DLD1 (cell line): ENCODE data around the gene MEX3B.
"Not testable (repeated sequence)": the region's sequence is repeated elsewhere in the genome, so short reads cannot be mapped to it uniquely, and the experiment has no call there.

Experiments used
- in situ Hi-C: cut with HindIII; loops from 2 replicates; pipeline ENCODE4 v1.10.0; 2017; ENCODE audit warnings: low sequenced_read_pairs

MEX3B gene

DNA sequence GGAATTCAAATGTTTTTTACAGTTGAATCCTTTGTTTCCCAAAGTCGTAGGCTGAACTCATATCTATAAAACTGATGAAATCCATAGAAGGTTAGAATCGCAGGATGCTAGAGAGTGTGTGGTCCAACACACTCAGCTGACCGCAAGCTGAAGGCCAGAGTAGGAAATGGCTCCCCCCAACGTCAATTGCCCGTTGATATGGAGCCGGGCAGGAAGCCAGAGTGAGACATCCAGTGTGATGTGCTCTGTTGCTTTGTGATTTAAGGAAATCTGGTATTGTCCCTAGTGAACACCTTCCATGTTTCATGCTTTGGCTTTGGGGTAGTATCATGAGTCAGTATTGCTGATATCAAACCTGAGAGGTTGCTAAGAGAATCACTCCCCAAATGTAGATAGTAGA lies 5.8 kb upstream of the MEX3B start:
- in situ Hi-C loops = no loop called here

DNA sequence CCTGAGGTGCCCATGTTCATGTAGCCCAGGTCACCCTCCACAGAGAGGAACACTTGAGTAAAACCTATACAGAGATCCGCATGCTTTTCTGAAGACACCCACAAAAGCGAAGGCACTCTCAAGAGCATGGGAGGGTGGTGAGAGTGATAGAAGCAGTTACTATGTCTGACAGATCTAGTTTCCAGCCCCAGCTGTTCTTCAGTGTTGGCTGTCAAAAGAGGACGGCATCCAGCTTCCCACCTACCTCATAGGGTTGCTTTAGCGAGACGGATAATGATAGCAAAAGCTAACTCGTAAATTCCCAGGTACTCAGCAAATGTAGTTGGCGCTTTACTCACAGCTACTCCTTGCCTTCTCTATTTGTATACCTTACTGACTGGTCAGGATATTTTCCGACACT lies 3.0 kb upstream of the MEX3B start:
- in situ Hi-C loops = no loop called here

DNA sequence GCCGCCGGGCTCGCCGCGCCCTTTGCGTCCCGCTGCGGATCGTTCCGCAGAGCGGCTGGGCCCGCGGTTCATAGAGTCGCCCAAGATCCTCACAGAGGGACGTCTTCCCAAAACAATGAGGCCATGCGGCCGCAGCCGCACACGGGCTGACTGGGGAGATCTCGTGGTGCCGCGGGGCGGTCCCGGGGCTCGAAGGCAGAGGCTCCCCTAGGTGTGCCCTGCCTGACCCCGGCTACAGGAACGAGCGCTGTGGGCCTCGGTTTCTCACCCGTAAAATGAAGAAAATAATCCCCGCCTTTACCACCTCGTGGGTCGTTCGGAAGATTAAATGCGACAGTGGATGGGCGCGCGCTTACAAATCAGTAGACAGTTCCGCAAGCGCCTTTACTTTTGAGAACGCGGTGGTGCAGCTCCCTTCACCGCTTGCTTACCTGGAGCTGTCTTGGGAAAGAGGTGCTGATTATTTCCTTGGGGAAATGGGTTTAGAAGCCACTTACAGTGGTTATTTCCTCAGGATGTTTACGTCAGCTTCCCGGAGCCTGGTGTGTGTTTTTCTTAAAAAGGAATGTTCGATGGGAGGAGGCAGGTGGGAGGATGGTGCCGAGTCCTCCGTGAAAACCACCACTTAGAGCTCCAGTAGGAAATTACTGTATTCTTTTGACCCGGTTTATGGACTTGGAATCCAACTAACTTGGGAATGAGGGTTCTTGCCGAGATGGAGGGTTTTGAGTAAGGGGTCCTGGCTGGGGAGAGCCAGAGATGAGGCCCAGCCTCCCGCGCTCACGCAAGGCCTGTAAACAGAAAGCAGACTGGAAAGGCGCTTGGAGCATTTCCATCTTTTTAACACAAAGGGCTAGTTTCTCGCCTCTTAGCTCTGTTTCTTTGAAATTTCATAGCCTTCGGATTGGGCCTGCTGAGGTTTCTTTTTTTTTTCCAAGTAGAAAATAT lies 1.9 kb upstream of the MEX3B start:
- in situ Hi-C loops = no loop called here

DNA sequence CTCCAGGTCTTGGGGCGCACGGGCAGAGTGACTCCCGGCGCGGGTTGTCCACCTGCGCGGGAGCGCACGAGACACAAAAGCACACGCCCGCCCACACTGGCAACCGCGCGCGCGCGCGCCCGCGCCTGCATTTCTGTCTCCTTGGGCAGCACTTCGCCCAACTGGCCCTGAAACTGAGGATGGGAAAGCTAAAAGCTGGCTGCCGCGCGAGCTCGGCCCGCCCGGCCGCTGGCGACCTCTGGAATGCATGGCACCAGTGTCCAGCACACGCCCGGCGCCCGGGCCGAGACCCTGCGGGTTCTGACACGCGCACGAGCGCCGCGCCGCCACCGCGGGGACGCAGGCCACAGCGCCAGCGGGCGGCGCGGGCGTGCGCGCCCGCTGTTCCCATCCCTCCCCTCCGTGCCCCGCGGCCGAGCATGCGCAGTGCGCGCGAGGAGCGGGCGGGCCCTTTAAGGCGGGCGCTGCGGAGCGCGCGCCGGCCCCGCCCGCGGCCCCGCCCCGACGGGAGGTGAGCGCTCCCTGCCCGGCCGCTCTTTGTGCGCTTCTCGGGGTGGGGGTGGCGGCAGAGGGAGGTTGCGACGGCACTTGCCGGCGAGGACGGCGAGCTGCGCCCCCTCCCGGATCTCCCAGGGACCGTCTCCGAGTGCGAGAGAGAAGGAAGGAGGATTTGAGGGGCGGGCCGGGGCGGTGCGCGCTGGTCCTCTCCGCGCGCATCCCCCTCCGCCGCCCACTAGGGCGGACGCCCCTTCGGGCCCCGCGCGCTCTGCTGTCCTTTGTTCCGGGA lies 1.0 kb upstream of the MEX3B start:
- in situ Hi-C loops = no loop called here

DNA sequence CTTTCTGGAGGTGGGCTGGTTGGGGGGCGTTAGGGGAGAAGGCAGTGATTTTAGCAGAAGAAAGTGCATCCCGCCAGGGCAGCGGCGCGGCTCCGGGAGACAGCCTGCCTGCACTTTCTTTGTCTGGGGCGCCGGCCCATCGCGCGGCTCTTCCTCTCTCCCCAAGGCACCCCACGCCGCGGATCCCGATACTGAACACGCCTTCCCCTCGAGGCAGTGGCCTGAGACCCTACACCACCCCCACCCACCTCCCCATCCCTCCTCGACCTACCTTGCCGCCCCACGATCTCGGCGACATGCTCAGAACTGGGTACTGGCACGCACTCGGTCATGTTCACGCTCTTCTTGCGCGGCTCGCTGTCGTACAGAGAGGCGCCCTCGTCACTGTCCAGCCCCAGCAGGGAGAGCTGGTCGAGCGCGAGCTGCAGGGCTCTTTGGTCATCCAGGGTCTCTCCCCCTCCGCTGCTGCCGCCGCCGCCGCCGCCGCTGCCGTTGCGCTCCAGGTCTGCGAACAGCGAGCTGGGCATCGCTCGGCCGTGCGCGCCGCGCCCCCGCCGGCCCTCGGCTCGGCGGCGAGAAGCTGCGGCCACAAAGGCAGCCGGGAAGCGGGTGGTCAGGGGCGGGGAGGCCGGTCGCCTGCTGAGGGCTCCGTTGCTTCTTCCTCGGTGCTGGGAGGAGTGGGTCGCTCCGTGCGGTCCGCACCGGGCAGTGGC lies 483 bp downstream of the MEX3B start:
- in situ Hi-C loops = no loop called here

DNA sequence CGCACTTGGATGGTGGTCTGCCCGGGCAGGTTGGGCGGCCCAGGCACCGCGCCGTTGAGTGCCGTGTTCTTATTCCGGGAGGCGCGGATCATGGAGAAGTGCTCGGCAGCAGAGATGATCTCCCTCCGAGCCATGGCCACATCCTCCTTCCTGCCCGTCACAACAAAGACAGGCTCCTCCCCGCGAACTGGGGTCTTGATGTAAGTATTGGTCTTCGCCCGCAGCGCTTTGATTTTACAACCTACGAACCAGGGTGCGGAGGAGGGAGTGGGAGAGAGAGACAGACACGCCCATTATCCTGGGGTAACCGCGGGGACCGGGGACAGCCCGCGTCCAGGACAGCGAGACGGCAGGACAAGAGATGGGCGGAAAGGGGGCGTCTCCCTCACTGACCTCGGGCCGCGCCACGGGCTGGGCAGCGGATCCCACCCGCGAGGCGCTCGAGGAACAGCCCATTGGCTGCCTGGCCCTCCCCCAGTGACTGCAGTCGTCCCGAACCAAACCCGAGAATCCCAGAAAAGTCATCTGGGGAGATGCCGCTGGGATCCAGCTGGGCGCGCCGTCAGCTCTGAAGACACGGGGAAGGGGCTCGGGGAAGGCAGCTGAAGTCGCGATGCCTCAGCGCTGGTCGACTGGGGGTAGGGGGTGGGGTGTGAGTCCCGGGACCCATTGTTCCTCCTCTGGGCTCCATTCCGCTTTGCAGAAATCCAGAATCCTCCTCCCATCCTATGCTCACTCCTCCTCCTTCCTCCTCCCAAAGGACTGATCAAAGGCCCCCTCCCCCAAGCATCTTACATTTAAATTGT lies 1.2 kb downstream of the MEX3B start:
- in situ Hi-C loops = no loop called here

DNA sequence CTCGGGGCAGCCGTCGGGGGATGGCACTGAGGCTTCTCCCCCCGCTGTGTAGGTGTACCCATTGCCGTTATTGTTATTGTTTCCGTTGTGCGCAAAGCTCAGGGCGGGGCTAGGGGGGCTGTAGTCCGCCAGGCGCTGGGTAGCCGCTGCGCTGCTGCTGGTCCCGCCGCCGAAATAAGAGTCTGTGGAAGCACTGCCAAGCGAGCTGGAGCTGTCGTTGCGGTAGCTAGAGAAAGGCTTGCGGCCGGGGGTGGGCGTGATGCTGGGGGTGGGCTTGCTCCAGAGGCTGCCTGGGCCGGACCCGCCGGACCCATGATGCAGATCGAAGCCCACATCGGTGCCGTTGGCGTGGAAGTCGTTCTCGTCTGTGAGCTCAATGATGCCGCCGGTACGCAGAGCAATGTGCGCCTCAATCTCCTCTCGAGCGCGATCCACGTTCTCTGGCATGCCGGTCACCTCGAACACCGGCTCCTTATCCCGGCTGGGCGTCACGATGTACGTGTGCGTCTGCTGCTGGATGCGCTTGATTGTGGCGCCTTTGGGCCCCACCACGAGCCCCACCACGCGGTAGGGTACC lies 1.9 kb downstream of the MEX3B start:
- in situ Hi-C loops = no loop called here

DNA sequence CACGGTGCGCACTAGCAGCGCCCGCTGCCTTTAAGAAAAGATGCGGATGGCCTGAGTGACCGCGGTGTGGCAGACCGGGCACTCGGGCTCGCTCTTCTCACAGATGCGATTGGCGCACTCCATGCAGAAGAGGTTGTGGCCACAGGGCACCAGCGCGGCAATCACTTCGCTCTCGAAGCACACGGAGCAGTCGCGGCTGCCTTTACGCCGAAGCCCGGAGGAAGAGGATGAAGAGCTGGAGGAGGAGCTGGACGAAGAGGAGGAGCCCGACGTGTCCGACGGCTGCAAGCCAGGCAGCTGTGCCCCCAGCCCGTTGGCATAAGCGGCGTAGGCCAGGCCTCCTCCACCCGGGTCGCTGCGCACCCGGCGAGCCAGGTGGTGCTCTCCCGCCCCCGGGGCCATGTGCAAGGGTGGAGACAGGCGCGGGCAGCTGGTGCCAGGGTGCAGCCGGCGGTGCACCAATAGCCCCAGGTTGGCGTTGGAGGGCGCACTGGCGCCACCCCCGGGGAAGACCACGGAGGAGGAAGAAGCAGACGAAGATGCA lies 2.6 kb downstream of the MEX3B start:
- in situ Hi-C loops = no loop called here

DNA sequence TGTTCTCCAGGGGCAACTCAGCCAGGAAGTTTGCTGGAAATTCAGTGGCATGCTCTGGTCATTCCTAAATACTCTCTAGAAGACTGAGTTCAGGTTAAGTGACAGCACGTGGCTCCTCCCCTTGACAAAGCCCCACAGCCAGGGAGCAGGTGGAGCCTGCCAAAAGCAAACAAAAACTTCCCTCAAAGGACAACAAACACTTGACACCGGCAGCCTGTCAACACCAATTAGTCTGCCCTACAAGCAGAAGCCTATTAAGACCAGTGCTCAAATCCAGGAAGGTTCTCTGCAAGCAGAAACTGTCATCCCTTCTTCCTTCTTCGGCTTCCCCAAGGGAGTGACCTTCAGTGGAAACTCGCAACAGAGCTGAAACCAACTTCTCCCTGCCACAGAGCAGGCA lies 5.0 kb downstream of the MEX3B start:
- in situ Hi-C loops = no loop called here

DNA sequence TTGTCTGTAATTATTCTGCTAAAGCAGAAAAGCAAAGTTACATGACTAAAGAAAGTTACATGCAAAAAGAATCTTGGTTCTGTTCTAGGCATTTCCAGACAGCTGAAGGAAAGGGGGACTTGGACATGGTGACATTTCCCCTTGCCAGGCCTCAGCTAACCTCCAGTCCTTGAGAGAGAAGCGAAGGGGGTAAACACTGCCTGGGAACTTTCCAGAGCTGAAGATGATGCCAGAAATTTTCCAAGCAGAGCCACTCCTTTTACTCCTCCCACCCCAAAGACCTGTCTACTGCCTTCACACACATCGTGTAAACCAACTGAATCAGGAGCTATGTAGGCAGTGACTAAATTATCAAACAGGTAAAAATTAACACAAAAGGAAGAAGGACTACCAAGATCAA lies 5.4 kb downstream of the MEX3B start:
- in situ Hi-C loops = no loop called here

DNA sequence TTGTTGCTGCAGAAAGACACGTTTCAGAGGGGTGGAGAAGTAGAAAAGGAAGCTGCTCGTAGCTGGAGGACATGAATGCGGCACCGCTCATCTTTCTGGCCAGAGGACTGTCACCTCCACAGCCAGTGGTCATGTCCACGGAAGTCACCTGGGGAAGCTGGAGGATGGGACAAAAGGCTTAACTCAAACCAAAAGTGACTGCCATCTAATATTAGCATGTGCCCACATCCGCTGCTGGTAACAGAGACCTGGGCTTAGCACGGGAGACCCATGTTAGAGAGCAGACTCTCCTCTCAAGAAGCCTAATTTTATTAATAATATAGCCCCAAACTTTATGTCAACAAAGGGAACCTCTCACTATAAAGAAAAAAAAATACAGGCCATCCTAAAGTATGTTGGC lies 5.9 kb downstream of the MEX3B start:
- in situ Hi-C loops = no loop called here

DNA sequence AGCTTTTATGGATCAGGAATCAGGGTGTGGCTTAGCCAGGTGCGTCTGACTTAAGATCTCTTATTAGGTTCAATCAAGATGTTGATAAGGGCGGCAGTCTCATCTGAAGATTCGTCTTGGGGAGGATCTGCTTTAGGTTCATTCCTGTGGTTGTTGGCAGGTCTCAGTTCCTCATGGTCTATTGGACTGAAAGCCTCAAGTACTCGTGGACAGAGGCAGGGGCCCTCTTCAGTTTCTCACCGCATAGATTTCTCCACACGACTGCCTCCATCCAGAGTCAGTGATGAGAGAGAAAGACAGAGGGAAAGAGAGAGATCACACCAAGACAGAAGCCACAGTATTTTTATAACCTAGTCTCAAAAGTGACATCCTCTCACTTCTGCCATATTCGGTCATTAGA lies 9.4 kb downstream of the MEX3B start:
- in situ Hi-C loops = no loop called here

DNA sequence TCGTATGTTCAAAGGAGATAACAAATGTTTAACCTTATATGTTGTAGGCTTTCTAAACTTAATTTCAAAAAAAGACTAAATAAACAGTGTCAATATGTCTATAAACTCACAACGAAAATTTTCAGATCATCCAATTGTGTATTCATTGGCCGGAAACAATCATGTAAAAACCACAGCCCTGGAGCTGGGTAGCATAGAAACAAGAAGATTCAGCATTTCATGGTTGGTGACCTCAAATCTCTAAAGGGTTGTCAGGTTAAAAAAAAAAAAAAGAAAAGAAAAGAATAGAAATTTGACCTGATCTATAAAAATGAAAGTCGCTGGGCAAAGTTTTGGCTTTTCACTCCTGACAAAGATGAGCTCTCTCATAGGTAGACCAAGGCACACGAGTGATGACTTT lies 13.9 kb downstream of the MEX3B start:
- in situ Hi-C loops = no loop called here

DNA sequence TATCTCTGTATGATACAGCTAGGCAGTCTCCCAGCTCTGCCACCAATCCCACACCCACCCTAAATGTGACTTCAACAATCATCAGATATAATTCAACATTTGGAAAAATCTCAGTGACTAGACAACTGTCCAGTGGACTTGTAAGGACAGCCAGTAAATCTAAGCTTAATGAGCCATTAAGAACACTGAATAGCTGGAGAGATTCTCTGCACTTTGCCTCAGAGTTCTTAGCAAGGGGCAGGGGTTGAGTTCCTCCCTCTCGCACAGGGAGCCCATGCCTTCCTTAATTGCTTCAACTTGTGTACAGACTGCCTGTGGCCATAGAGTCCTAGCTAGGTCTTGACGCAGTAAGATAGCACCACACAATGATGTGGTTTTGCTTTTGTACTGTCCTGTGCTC lies 15.6 kb downstream of the MEX3B start:
- in situ Hi-C loops = no loop called here

DNA sequence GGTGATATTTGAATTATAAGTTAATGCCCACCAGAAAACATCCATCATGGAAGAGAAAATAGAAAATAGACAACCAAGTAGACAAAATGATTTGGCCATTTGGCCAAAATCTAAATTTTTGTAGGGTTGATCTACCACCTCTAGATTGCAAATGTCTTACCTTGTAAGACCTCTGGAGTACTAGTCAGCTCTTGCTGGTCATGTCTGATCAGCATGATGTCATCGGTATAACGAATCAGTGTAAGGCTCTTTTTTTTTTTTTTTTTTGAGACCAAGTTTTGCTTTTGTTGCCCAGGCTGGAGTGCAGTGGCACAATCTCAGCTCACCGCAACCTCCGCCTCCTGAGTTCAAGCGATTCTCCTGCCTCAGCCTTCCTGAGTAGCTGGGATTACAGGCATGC lies 17.7 kb downstream of the MEX3B start:
- in situ Hi-C loops = not testable (repeated sequence)

DNA sequence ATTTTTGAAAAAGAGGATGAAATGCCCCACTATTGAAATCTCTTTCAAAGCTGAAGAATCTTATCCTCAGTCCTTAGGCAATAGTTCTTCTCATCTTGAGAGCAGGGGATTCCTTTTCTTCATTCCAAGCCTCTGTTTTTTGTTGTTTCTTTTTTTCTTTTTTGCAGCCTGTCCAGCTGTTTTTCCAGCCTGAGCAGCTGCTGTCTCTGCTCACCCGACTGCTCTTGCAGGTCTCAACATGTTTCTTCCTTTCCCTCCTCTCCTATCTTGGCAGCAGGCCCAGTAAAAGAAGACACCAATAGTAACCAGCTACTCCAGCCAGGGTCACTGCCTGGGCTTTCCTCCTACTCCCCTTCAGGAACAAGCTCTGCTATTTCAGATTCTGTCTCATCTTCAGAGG lies 23.8 kb downstream of the MEX3B start:
- in situ Hi-C loops = no loop called here

DNA sequence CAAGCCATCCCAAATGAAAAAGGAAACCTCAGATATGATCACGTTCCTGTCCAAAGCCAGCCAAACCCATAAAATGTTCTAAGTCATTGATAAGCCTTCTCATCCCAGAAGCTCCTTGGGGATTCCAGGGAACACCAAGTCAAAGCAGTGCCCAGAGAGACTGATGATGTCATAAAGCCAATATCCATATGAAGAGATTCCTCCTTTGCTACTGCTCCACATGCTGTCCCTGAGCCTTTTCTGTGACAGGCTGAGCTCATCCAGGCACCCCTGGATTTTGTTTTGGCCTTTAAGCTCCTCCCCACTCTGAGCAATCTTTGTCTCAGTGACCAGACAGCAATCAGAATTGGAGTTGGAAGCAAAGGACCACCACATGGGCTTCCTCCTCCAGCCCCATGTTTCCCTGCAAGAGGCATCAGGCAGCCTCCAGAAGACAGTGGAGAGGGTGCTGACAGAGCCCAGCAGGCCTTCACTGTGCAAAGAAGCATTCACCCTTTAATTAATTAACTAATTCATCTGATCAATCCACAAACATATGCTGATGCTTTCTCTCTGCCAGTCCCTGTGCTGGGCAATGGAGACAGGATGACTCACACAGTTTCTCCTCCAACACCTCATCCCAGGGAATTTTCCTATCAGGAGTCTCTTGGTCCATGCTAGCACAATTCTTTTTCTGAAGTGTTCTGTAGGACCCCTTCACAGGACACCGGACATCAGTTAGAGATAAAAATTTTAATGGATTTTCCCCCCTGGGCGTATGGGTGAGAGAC lies 25.0 kb downstream of the MEX3B start:
- in situ Hi-C loops = no loop called here

DNA sequence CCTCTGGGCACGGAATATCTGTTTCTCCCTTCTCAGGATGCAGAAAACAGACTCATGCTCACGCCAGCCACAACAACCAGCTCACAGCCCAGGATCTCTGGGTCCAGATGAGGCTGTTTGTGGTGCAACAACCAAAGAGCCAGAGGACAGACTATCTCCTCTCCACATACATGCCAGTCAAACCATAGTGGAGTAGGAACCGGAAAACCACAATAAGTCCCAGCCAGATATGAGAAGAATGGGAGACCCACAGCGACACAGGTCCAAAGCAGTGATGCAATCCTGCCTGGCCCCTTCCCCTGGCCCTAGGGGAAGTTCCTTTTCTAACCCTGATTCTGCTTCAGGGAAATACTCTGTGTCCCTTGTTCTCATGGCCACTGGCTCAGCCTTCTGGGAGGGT lies 27.6 kb downstream of the MEX3B start:
- in situ Hi-C loops = no loop called here

DNA sequence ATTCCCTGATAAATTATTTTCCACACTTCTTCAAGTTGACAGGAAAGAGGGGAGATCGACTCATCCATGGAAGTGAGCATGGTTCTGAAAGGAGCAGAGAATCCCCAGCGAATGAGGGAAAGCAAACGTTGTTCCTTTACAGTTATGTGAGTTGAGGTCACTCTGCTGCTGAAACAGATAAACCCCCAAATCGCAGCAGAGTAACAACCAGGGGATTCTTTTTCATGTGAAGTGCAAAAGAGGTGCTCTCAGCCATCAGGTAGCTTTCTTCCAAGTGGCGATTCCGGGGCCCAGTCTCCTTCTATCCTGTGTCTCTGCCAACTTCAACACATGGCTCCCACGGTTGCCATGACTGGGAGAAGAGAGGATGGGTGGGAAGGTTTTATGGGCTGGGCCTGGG lies 28.2 kb downstream of the MEX3B start:
- in situ Hi-C loops = no loop called here
